ENCODE results near the gene PCSK9.

Gene PCSK9

DNA sequence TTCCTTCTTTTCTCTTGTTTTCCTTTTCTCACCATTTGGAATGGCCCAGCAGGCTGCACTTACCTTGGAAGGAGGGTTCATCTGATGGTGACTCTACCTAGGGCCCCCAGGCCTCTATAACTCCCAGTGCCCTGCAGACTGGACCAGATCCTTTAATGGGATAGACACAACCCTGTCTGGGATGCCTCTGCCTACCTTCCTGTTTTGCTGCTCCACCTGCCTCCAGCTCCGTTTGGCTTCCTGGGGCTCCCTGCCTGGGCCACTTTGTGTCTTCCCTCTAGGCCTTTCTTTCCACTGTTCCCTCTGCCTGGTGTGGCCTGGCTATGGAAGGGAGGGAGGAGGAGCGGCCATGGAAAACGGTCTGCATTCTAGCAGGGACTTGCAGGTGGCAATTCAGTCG, 7.5 kb downstream of the PCSK9 start:
- TF ChIP-seq CTBP1 (IDR thresholded peaks at IDR 0.05; ENCODE audit: borderline replicate concordance) = no peak
- POLR2A ChIA-PET = no interaction called here
- CTCF ChIA-PET = no interaction called here
- no peak for DNase-seq (ENCODE audit: extremely low spot score)

DNA sequence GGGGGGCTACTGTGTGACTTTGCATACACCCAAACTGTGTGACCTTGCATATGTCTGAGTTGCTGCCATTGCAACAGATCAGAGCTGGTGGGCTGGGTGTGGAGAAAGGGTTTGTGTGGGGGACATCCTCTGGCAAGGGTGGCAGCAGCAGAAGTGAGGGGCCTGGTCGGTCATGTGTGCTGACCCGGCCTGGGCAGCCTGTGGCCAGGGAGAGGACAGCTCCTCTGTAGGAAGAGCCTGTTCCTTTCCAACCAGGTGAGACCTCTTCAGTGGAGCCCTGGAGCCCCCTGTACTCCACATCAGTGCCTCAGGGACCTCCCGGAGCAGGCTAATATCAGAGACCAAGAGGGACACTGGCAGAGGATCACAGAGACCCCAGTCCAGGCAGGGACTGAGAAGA, 8.3 kb downstream of the PCSK9 start:
- no peak for TF ChIP-seq FOXA1 (IDR thresholded peaks at IDR 0.05)
- DNase-seq (ENCODE audit: extremely low spot score) = no peak
- ChIA-PET POLR2A (no interaction called here), CTCF (interaction anchor here (0.6 kb wide), 2 partner anchors 26 to 160 kb away, joined by 4 read pairs; no protein-coding TSS in a partner anchor)

DNA sequence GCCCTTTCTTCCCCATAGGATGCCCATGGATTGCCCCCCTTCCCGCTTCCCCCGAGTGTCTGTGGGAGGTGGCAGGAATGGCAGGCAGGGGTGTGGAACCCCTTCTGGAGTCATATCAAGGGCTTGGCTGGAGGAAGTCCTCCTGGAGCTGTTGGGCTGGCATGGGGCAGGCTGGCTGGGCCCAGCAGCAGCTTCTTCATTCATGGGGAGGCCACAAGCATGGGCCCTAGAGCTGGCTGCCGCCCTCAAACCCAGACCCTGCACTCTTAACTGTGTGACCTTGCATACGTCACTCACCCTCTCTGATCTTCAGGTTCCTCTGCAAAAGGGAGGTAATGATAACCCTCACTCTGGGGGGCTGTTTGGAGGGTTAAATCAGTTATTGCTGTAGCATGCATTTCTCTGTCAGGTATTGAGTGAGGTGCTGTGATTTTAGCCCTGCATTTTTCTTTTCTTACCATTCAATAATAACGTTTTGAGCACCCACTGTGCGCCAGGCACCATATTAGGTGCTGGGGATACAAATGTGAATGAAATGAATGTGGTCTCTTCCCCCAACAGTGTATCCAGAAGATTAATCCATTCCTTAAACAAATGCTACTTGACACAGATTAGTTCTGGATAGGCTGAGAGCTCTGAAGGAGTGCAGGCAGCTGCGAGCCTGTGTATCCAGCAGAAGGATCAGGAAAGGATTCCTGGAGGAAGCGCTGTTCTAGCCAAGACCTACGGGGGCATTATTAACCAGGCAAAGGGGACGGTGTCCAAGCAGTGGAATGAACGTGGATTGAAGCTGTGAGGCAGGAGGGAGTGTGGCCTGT, 9.3 kb downstream of the PCSK9 start:
- no peak for TF ChIP-seq ELF4 (IDR thresholded peaks at IDR 0.05)
- TF ChIP-seq, protein P1, sequence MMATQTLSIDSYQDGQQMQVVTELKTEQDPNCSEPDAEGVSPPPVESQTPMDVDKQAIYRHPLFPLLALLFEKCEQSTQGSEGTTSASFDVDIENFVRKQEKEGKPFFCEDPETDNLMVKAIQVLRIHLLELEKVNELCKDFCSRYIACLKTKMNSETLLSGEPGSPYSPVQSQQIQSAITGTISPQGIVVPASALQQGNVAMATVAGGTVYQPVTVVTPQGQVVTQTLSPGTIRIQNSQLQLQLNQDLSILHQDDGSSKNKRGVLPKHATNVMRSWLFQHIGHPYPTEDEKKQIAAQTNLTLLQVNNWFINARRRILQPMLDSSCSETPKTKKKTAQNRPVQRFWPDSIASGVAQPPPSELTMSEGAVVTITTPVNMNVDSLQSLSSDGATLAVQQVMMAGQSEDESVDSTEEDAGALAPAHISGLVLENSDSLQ (IDR thresholded peaks at IDR 0.05) = no peak
- TF ChIP-seq SUZ12 (IDR thresholded peaks at IDR 0.05) = no peak
- no peak for TF ChIP-seq CTBP1 (IDR thresholded peaks at IDR 0.05; ENCODE audit: borderline replicate concordance)
- TF ChIP-seq FOXA1 (IDR thresholded peaks at IDR 0.05) = no peak
- no peak for TF ChIP-seq BHLHE40 (IDR thresholded peaks at IDR 0.05; ENCODE audit: borderline replicate concordance)
- TF ChIP-seq FOXM1 (IDR thresholded peaks at IDR 0.05; ENCODE audit: borderline replicate concordance) = no peak
- no peak for TF ChIP-seq L3MBTL2 (conservative IDR thresholded peaks at IDR 0.05)
- TF ChIP-seq SP1 (IDR thresholded peaks at IDR 0.05) = no peak
- TF ChIP-seq LEF1 (IDR thresholded peaks at IDR 0.05; ENCODE audit: borderline replicate concordance) = no peak
- TF ChIP-seq HDGF (IDR thresholded peaks at IDR 0.05; ENCODE audit: borderline replicate concordance) = no peak
- CTCF ChIA-PET = no interaction called here
- no peak for DNase-seq (ENCODE audit: extremely low spot score)
- POLR2A ChIA-PET = no interaction called here

DNA sequence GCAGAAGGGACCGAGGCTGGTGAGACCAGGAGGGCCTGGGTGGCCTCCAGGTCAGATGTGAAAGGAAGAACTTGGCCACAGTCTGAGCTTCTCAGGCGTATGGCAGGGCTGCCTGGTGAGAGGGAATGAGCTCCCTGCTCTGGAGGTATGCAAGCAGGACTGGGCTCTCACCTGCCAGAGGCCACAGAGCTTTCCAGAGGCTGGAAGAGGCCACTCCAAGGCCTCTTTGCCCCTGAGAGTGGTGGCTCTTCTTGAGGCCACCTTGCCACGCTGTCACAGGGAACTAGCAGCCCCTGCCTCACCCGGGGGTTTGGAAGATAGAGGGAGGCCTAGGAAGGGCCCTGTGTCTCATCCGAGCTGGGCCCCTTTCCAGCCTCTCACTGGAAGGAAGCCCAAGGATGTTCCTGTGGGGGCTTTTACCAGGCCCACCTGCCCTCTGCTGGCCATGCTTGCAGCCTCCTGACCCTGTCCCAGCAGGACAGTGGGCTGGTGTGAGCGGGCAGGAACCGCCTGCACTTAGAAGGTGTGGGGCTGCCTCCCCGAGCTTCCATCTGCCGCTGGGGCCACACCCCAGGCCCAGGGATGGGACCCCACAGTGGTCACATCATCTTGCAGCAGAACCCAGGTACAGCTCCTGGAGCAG, 10.0 kb downstream of the PCSK9 start:
- TF ChIP-seq ELF4 (IDR thresholded peaks at IDR 0.05) (no peak), FOXA1 (IDR thresholded peaks at IDR 0.05) (no peak), SUZ12 (IDR thresholded peaks at IDR 0.05) (no peak), NFRKB (IDR thresholded peaks at IDR 0.05) (no peak), HDGF (IDR thresholded peaks at IDR 0.05; ENCODE audit: borderline replicate concordance) (no peak), LEF1 (IDR thresholded peaks at IDR 0.05; ENCODE audit: borderline replicate concordance) (no peak), BHLHE40 (IDR thresholded peaks at IDR 0.05; ENCODE audit: borderline replicate concordance) (no peak), SP1 (IDR thresholded peaks at IDR 0.05) (no peak), CTBP1 (IDR thresholded peaks at IDR 0.05; ENCODE audit: borderline replicate concordance) (no peak), ZNF384 (IDR thresholded peaks at IDR 0.05) (no peak), FOXM1 (IDR thresholded peaks at IDR 0.05; ENCODE audit: borderline replicate concordance) (no peak)
- TF ChIP-seq, protein P1 (IDR thresholded peaks at IDR 0.05) = no peak
- ChIA-PET POLR2A (no interaction called here), CTCF (interaction anchor here (0.6 kb wide), 1 partner anchor 289 kb away, joined by 3 read pairs; no protein-coding TSS in a partner anchor)
- DNase-seq (ENCODE audit: extremely low spot score) = no peak

DNA sequence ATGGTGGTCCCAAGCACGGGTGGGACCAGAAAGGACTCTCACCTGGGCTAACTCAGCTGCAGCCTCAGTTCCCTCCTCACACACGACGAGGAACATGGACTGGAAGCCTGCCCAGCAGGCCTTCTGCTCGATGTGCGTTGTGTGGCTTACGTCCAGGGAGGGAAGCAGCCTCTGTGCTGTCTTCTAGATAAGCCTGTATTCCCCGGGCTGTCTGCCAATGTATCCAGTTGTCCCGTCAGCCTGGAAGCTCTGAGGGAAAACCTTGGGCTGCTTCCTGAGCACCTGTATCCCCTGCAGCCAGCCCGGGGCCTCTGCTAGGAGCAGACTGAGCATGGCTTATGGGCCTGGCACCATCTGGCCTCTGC, 10.5 kb downstream of the PCSK9 start:
- no peak for TF ChIP-seq LEF1 (IDR thresholded peaks at IDR 0.05; ENCODE audit: borderline replicate concordance)
- TF ChIP-seq, protein P1 (IDR thresholded peaks at IDR 0.05) = no peak
- TF ChIP-seq ZNF384 (IDR thresholded peaks at IDR 0.05) = no peak
- TF ChIP-seq ARNT (IDR thresholded peaks at IDR 0.05) = no peak
- TF ChIP-seq HDGF (IDR thresholded peaks at IDR 0.05; ENCODE audit: borderline replicate concordance) = no peak
- no peak for TF ChIP-seq TARDBP (IDR thresholded peaks at IDR 0.05)
- TF ChIP-seq SUZ12 (IDR thresholded peaks at IDR 0.05) = no peak
- TF ChIP-seq L3MBTL2 (conservative IDR thresholded peaks at IDR 0.05) = no peak
- TF ChIP-seq FOXA1 (IDR thresholded peaks at IDR 0.05) = no peak
- TF ChIP-seq CTBP1 (IDR thresholded peaks at IDR 0.05; ENCODE audit: borderline replicate concordance) = no peak
- no peak for TF ChIP-seq FOXM1 (IDR thresholded peaks at IDR 0.05; ENCODE audit: borderline replicate concordance)
- no peak for TF ChIP-seq FOXK2 (IDR thresholded peaks at IDR 0.05)
- TF ChIP-seq SP1 (IDR thresholded peaks at IDR 0.05) = no peak
- no peak for TF ChIP-seq ELF4 (IDR thresholded peaks at IDR 0.05)
- no peak for TF ChIP-seq BHLHE40 (IDR thresholded peaks at IDR 0.05; ENCODE audit: borderline replicate concordance)
- DNase-seq (ENCODE audit: extremely low spot score) = no peak
- ChIA-PET POLR2A (no interaction called here), CTCF (interaction anchor here (0.6 kb wide), 1 partner anchor 288 kb away, joined by 3 read pairs; no protein-coding TSS in a partner anchor)

DNA sequence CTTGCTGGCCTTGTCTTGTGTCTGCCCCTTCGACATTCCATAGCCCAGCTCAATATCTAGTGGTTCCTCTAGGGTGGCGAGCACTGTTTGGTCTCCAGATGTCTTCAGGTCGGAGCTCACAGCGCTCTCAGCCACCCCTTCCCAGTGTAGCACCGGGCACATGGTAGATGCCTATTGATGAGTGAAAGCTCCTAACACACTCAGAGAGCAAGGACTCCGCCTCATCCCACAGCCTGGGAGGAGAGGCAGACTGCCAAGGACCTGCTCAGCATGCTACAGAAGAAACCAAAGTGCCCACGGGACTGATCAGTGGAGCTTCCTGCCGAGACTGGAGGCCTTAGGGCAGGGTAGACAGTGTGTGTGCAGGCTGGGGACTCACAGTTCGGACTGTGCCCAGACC, 10.9 kb downstream of the PCSK9 start:
- POLR2A ChIA-PET = no interaction called here
- no peak for DNase-seq (ENCODE audit: extremely low spot score)
- no peak for TF ChIP-seq BHLHE40 (IDR thresholded peaks at IDR 0.05; ENCODE audit: borderline replicate concordance)
- no peak for TF ChIP-seq ELF4 (IDR thresholded peaks at IDR 0.05)
- no peak for TF ChIP-seq SUZ12 (IDR thresholded peaks at IDR 0.05)
- TF ChIP-seq CTBP1 (IDR thresholded peaks at IDR 0.05; ENCODE audit: borderline replicate concordance) = no peak
- TF ChIP-seq SP1 (IDR thresholded peaks at IDR 0.05) = no peak
- no peak for TF ChIP-seq FOXM1 (IDR thresholded peaks at IDR 0.05; ENCODE audit: borderline replicate concordance)
- TF ChIP-seq FOXK2 (IDR thresholded peaks at IDR 0.05) = no peak
- no peak for TF ChIP-seq NFRKB (IDR thresholded peaks at IDR 0.05)
- TF ChIP-seq FOXA1 (IDR thresholded peaks at IDR 0.05) = no peak
- TF ChIP-seq HDGF (IDR thresholded peaks at IDR 0.05; ENCODE audit: borderline replicate concordance) = no peak
- no peak for TF ChIP-seq LEF1 (IDR thresholded peaks at IDR 0.05; ENCODE audit: borderline replicate concordance)
- no peak for TF ChIP-seq L3MBTL2 (conservative IDR thresholded peaks at IDR 0.05)
- no peak for TF ChIP-seq ARNT (IDR thresholded peaks at IDR 0.05)
- TF ChIP-seq ZNF384 (IDR thresholded peaks at IDR 0.05) = no peak
- TF ChIP-seq, protein P1 (IDR thresholded peaks at IDR 0.05) = no peak
- TF ChIP-seq TARDBP (IDR thresholded peaks at IDR 0.05) = no peak
- CTCF ChIA-PET = interaction anchor here (0.6 kb wide), 1 partner anchor 288 kb away, joined by 3 read pairs; no protein-coding TSS in a partner anchor
